HUES64 (cell line): Measurements from ENCODE around the gene KCNK4.
A peak's percentile ranks its signal among the peaks of the same experiment; 100 is the strongest.
"Not testable (repeated sequence)": the region's sequence is repeated elsewhere in the genome, so short reads cannot be mapped to it uniquely, and the experiment has no call there.

Experiments used
- H3K27ac ChIP-seq: 2 replicates; pipeline ENCODE4 v1.7.0; 2013; ENCODE audit warnings: low read depth, low read length, inconsistent platforms
- H3K27me3 ChIP-seq: 2 replicates; pipeline ENCODE4 v1.6.1; 2013; ENCODE audit warnings: mild to moderate bottlenecking, low read length; ENCODE audit not compliant: insufficient read depth
- H3K36me3 ChIP-seq: 2 replicates; pipeline ENCODE4 v1.6.1; 2013; ENCODE audit warnings: mild to moderate bottlenecking, low read length; ENCODE audit not compliant: insufficient read depth
- H3K4me1 ChIP-seq: 2 replicates; pipeline ENCODE4 v1.6.1; 2013; ENCODE audit warnings: mild to moderate bottlenecking, low read length, moderate library complexity; ENCODE audit not compliant: insufficient read depth
- H3K4me3 ChIP-seq: 2 replicates; pipeline ENCODE4 v1.5.1; 2013; ENCODE audit warnings: mild to moderate bottlenecking, low read length, moderate library complexity
- H3K9ac ChIP-seq: 2 replicates; pipeline ENCODE4 v1.6.1; 2013; ENCODE audit warnings: mild to moderate bottlenecking, low read depth, low read length
- H3K9me3 ChIP-seq: 2 replicates; pipeline ENCODE4 v1.6.1; 2013; ENCODE audit warnings: low read depth, low read length; ENCODE audit not compliant: insufficient read depth
- WGBS: fragments of 150-250, 120-280 bp; methylation state at CpG from one replicate; pipeline ENCODE4 v1.1.7; 2013; ENCODE audit warnings: missing lambda C conversion rate; 5-methylcytosine and 5-hydroxymethylcytosine counted together

KCNK4 gene

GRCh38 chr11:64315667-64316526, 24.8 kb downstream of the KCNK4 start:
- peak overlapping the region; percentile 79 for H3K4me3 ChIP-seq
- H3K27me3 ChIP-seq, H3K9ac ChIP-seq, H3K4me1 ChIP-seq, H3K9me3 ChIP-seq: not testable (repeated sequence)
- H3K36me3 ChIP-seq, result peaks cover 32% of the 10 kb centered on the region
- peak overlapping the region; percentile 98; the same call in 1 of the 2 replicates for H3K27ac ChIP-seq
- 88% methylated on average over 25 of the region's 25 CpGs for WGBS

GRCh38 chr11:64316672-64317324, 25.7 kb downstream of the KCNK4 start:
- peaks cover 8% of the 10 kb centered on the region; the same call in 1 of the 2 replicates for H3K4me1 ChIP-seq
- peak overlapping the region; percentile 79 for H3K4me3 ChIP-seq
- H3K36me3 ChIP-seq, result peaks cover 41% of the 10 kb centered on the region

GRCh38 chr11:64317325-64317960, 26.3 kb downstream of the KCNK4 start, which contains the start of gene TRMT112:
TRMT112 (minus strand) TSS chr11:64317559; CDS start chr11:64317526, 33 bp downstream.
- H3K27ac ChIP-seq, result peak within 1 kb of the TSS; percentile 98
- peaks cover 8% of the 10 kb centered on the region; the same call in 1 of the 2 replicates for H3K4me1 ChIP-seq
- WGBS, result under 1% methylated on average over 43 of the region's 43 CpGs
- peak within 1 kb of the TSS; percentile 79 for H3K4me3 ChIP-seq
- peaks cover 45% of the 10 kb centered on the region for H3K36me3 ChIP-seq
- H3K9me3 ChIP-seq, result no peaks in the 10 kb centered on the region
- peak within 1 kb of the TSS; percentile 92 for H3K9ac ChIP-seq
- H3K27me3 ChIP-seq, result no peaks in the 10 kb centered on the region

More at GRCh38 chr11:64316672-64317324, 25.7 kb downstream of the KCNK4 start:
- H3K9ac ChIP-seq, result peak overlapping the region; percentile 92
- H3K27me3 ChIP-seq, result no peaks in the 10 kb centered on the region
- H3K9me3 ChIP-seq, result no peaks in the 10 kb centered on the region
- peak overlapping the region; percentile 98 for H3K27ac ChIP-seq
- 13% methylated on average over 32 of the region's 32 CpGs for WGBS

- Histone ChIP-seq H3K36me3 (peaks cover 45% of the 10 kb centered on the region), H3K4me3 (peak within 1 kb of the TSS; percentile 79), H3K27ac (peak within 1 kb of the TSS; percentile 98), H3K27me3 (no peaks in the 10 kb centered on the region), H3K9ac (peak within 1 kb of the TSS; percentile 92), H3K4me1 (peaks cover 8% of the 10 kb centered on the region; the same call in 1 of the 2 replicates), H3K9me3 (no peaks in the 10 kb centered on the region)
- under 1% methylated on average over 61 of the region's 61 CpGs for WGBS
These were observed 27.1 kb downstream of the KCNK4 start, which contains the start of gene PRDX5 for GRCh38 chr11:64317961-64318765. PRDX5 (plus strand) TSS chr11:64318121; CDS start chr11:64318216, 95 bp downstream.

- Histone ChIP-seq H3K9ac (peak overlapping the region; percentile 92), H3K36me3 (peaks cover 41% of the 10 kb centered on the region), H3K4me1 (peaks cover 8% of the 10 kb centered on the region; the same call in 1 of the 2 replicates), H3K4me3 (peak overlapping the region; percentile 79), H3K27me3 (no peaks in the 10 kb centered on the region), H3K27ac (peak overlapping the region; percentile 5; the same call in 1 of the 2 replicates), H3K9me3 (no peaks in the 10 kb centered on the region)
- 31% methylated on average over 15 of the region's 19 CpGs for WGBS
These were observed 28.0 kb downstream of the KCNK4 start for GRCh38 chr11:64318766-64319761.

- no peak overlapping the region for H3K4me3 ChIP-seq
- H3K9me3 ChIP-seq, result no peaks in the 10 kb centered on the region
- peaks cover 28% of the 10 kb centered on the region for H3K36me3 ChIP-seq
- no peak overlapping the region for H3K27ac ChIP-seq
- peaks cover 12% of the 10 kb centered on the region; the same call in 1 of the 2 replicates for H3K4me1 ChIP-seq
- 94% methylated on average over 7 of the region's 7 CpGs for WGBS
- no peak overlapping the region for H3K9ac ChIP-seq
- no peaks in the 10 kb centered on the region for H3K27me3 ChIP-seq
These were observed 29.5 kb downstream of the KCNK4 start for GRCh38 chr11:64320556-64320955.

- WGBS, result 93% methylated on average over 5 of the region's 5 CpGs
- H3K4me3 ChIP-seq, result no peak overlapping the region
- H3K4me1 ChIP-seq, result peaks cover 12% of the 10 kb centered on the region; the same call in 1 of the 2 replicates
- H3K9ac ChIP-seq, result no peak overlapping the region
- no peaks in the 10 kb centered on the region for H3K9me3 ChIP-seq
- no peak overlapping the region for H3K27ac ChIP-seq
- peaks cover 26% of the 10 kb centered on the region for H3K36me3 ChIP-seq
- no peaks in the 10 kb centered on the region for H3K27me3 ChIP-seq
These were observed 29.9 kb downstream of the KCNK4 start for GRCh38 chr11:64321026-64321425.

GRCh38 chr11:64321533-64321932, 30.4 kb downstream of the KCNK4 start:
- Histone ChIP-seq H3K4me1 (peaks cover 12% of the 10 kb centered on the region; the same call in 1 of the 2 replicates), H3K9ac (no peak overlapping the region), H3K4me3 (no peak overlapping the region), H3K9me3 (no peaks in the 10 kb centered on the region), H3K36me3 (peaks cover 21% of the 10 kb centered on the region), H3K27me3 (no peaks in the 10 kb centered on the region), H3K27ac (no peak overlapping the region)
- 95% methylated on average over 5 of the region's 5 CpGs for WGBS

GRCh38 chr11:64322925-64323260, 31.8 kb downstream of the KCNK4 start:
- no peak overlapping the region for H3K27ac ChIP-seq
- peaks cover 20% of the 10 kb centered on the region for H3K36me3 ChIP-seq
- no peak overlapping the region for H3K9ac ChIP-seq
- H3K9me3 ChIP-seq, result no peaks in the 10 kb centered on the region
- H3K4me3 ChIP-seq, result no peak overlapping the region
- no peaks in the 10 kb centered on the region for H3K27me3 ChIP-seq
- H3K4me1 ChIP-seq, result peaks cover 12% of the 10 kb centered on the region; the same call in 1 of the 2 replicates
- WGBS, result 78% methylated on average over 7 of the region's 7 CpGs
